Measurements from ENCODE around the gene PSORS1C1. TPM values are rescaled to one million over a fixed set of nuclear protein-coding genes. Genes with fewer than 3 reads are reported as not detected.

The PSORS1C1 gene
- total and polyA plus RNA-seq, 4 donors: 0.38 to 0.99 (median 0.40) TPM; not detected in 1

DNA sequence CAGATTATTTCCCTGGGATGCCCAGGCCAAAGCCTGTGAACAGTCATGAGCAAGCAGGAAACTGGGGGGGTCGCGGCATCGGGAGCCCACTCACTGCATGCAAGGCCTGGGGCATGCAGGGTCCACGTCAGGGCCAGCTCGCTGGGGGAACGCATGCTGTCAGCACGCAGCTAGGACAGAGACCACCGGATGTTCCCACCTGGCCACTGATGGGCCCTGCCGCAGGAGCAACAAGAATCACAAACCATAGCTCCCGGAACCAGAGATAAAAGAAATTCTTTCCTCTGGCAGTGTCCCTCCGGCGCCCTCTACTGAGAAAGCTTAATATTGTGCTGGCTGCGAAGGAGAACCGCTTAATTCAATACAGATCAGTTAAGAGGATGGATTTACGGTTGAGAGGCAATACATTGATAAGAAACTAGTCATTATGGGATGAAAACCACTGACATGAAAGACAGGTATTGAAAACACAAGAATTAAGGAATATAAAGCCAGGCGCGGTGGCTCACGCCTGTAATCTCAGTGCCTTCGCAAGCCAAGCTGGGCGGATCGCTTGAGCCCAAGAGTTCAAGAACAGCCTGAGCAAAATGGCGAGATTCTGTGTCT lies 34.8 kb upstream of the PSORS1C1 start:
- H3K9me3 ChIP-seq (ENCODE audit: control insufficient read depth, insufficient read depth, low read length): no peaks in the 10 kb centered on the region
- H3K4me3 ChIP-seq (ENCODE audit: low read depth, low read length): peak overlapping the region; percentile 22
- no peak overlapping the region for H3K27ac ChIP-seq (ENCODE audit: low read depth, low read length)
- peaks cover 6% of the 10 kb centered on the region for H3K4me1 ChIP-seq (ENCODE audit: control insufficient read depth, insufficient read depth, low read length)
- DNase-seq (ENCODE audit: low read depth in 4 of 6, low spot score in 6 of 6): peak in 3 of 6 donors; percentile 59 to 95 (median 92)
- 32% methylated on average over 19 of the region's 22 CpGs for WGBS (ENCODE audit: insufficient coverage)
- H3K36me3 ChIP-seq (ENCODE audit: control insufficient read depth, insufficient read depth, low read length): no peaks in the 10 kb centered on the region
- H3K27me3 ChIP-seq (ENCODE audit: control insufficient read depth, insufficient read depth, low read length): no peaks in the 10 kb centered on the region

DNA sequence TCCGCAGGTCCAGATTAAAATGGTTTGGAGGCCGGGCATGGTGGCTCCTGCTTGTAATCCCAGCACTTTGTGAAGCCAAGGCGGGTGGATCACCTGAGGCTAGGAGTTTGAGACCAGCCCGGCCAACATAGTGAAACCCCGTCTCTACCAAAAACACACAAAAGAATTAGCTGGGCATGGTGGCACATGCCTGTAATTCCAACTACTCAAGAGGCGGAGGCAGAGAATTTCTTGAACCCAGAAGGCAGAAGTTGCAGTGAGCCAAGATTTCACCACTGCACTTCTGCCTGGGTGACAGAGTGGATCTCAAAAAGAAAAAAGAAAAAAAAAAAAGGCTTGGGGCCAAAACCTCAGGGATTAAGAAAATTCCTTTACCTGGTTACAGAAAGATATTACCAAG lies 32.7 kb upstream of the PSORS1C1 start:
- 68% methylated on average over 5 of the region's 6 CpGs for WGBS (ENCODE audit: insufficient coverage)
- Histone ChIP-seq H3K9me3 (ENCODE audit: control insufficient read depth, insufficient read depth, low read length) (no peaks in the 10 kb centered on the region), H3K36me3 (ENCODE audit: control insufficient read depth, insufficient read depth, low read length) (no peaks in the 10 kb centered on the region), H3K4me1 (ENCODE audit: control insufficient read depth, insufficient read depth, low read length) (peaks cover 6% of the 10 kb centered on the region), H3K27me3 (ENCODE audit: control insufficient read depth, insufficient read depth, low read length) (no peaks in the 10 kb centered on the region), H3K27ac (ENCODE audit: low read depth, low read length) (no peak overlapping the region), H3K4me3 (ENCODE audit: low read depth, low read length) (no peak overlapping the region)
- DNase-seq (ENCODE audit: low read depth in 4 of 6, low spot score in 6 of 6): no peak

DNA sequence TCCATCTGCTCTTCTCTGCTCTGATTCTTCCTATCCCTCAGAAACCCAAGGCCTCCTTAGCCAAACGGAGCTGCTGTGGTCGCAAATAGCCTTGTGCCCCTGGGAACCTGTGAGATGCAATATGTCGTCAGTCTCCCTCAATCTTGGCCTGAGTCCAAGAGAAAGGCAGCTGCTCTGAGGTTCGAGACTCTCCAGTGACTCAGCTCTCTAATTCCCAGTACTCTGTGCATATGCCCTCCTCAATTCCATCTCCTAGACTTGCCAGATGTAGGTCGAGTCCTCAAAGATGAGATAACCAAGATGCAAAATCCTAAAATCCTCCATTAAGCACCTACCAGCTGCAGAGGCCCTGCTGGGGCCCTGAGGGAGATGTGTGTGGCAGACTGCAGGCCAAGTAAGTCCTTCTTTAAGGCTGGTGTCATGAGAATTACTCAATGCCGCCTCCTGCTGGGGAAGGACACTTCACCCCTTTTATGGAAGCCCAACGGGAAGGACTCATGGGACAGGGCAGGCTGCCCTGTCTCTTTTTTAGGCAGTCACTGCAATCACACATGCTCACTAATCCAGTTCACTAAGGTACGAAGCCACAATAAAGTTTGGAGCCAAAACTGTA lies 30.8 kb upstream of the PSORS1C1 start:
- H3K27ac ChIP-seq (ENCODE audit: low read depth, low read length): no peak overlapping the region
- 29% methylated on average over 5 of the region's 8 CpGs for WGBS (ENCODE audit: insufficient coverage)
- DNase-seq (ENCODE audit: low read depth in 4 of 6, low spot score in 6 of 6): no peak

DNA sequence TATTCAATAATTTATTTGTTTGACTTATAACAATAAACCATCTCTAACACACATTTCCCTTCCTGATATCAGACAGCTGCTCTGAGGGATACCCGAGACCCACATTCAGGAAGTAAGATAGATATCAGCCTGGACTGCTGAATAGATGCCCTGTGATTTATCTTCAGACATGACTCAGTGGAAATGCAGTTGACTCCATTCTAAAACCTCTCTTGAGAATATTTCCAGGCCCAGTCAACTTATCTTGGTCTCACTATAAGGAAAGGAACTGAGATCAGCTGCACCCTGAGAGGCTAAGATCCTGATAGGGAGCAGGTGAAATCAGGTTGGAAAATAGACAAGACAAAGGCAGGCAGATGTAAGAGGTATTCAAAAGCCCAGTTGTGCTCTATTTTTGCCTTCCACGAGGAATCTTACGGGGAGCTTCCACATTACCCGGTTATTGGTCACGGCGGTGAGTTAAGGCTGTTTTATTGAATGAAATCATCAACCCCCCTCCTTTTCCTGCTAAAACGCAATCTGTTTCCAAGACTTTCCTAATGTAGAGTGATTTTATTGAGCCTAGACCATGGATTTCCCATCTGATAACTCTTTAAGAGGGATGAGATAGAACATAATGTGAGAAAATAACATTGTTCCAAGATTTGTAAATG lies 27.7 kb upstream of the PSORS1C1 start:
- H3K4me1 ChIP-seq (ENCODE audit: control insufficient read depth, insufficient read depth, low read length): no peaks in the 10 kb centered on the region
- DNase-seq (ENCODE audit: low read depth in 4 of 6, low spot score in 6 of 6): no peak

More for the DNA sequence above, 30.8 kb upstream of the PSORS1C1 start:
- H3K9me3 ChIP-seq (ENCODE audit: control insufficient read depth, insufficient read depth, low read length): no peaks in the 10 kb centered on the region
- H3K4me3 ChIP-seq (ENCODE audit: low read depth, low read length): no peak overlapping the region
- no peaks in the 10 kb centered on the region for H3K36me3 ChIP-seq (ENCODE audit: control insufficient read depth, insufficient read depth, low read length)
- H3K4me1 ChIP-seq (ENCODE audit: control insufficient read depth, insufficient read depth, low read length): peaks cover 6% of the 10 kb centered on the region
- H3K27me3 ChIP-seq (ENCODE audit: control insufficient read depth, insufficient read depth, low read length): no peaks in the 10 kb centered on the region

DNA sequence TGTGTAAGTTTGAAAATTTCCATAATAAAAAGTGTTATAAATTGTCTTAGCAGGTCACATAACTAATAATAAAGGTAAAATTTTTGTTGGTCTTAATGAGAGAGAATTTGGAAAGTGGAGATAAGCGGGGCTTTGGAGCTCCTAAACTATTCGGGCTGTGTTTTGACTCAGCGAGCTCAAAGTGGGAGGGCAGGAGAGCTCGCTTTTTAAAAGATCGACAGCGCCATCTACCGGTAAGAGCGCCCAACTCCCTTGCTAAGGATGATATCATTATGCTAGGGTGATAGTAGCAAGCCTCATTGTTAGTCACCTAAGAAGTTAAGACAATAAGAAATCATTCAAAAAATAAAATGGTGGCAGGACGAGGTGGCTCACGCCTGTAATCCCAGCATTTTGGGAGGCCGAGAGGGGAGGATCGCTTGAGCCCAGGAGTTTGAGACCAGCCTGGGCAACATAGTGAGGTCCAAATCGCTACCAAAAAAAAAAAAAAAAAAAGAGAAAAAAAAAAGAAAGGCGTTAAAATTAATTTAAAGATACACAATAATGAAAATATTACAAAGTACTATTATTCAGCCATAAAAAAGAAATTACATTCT lies 27.0 kb upstream of the PSORS1C1 start:
- H3K27me3 ChIP-seq (ENCODE audit: control insufficient read depth, insufficient read depth, low read length): no peaks in the 10 kb centered on the region
- peak; percentile 79 to 97 (median 88) for DNase-seq (ENCODE audit: low read depth in 4 of 6, low spot score in 6 of 6)
- no peaks in the 10 kb centered on the region for H3K9me3 ChIP-seq (ENCODE audit: control insufficient read depth, insufficient read depth, low read length)
- 0% methylated on average over 8 of the region's 14 CpGs for WGBS (ENCODE audit: insufficient coverage)
- no peaks in the 10 kb centered on the region for H3K36me3 ChIP-seq (ENCODE audit: control insufficient read depth, insufficient read depth, low read length)
- H3K27ac ChIP-seq (ENCODE audit: low read depth, low read length): no peak overlapping the region
- no peaks in the 10 kb centered on the region for H3K4me1 ChIP-seq (ENCODE audit: control insufficient read depth, insufficient read depth, low read length)
- no peak overlapping the region for H3K4me3 ChIP-seq (ENCODE audit: low read depth, low read length)

More for the DNA sequence above, 27.7 kb upstream of the PSORS1C1 start:
- H3K27ac ChIP-seq (ENCODE audit: low read depth, low read length): no peak overlapping the region
- no peaks in the 10 kb centered on the region for H3K27me3 ChIP-seq (ENCODE audit: control insufficient read depth, insufficient read depth, low read length)
- no peaks in the 10 kb centered on the region for H3K36me3 ChIP-seq (ENCODE audit: control insufficient read depth, insufficient read depth, low read length)
- WGBS (ENCODE audit: insufficient coverage): 40% methylated on average over 1 of the region's 7 CpGs
- no peak overlapping the region for H3K4me3 ChIP-seq (ENCODE audit: low read depth, low read length)
- H3K9me3 ChIP-seq (ENCODE audit: control insufficient read depth, insufficient read depth, low read length): no peaks in the 10 kb centered on the region

DNA sequence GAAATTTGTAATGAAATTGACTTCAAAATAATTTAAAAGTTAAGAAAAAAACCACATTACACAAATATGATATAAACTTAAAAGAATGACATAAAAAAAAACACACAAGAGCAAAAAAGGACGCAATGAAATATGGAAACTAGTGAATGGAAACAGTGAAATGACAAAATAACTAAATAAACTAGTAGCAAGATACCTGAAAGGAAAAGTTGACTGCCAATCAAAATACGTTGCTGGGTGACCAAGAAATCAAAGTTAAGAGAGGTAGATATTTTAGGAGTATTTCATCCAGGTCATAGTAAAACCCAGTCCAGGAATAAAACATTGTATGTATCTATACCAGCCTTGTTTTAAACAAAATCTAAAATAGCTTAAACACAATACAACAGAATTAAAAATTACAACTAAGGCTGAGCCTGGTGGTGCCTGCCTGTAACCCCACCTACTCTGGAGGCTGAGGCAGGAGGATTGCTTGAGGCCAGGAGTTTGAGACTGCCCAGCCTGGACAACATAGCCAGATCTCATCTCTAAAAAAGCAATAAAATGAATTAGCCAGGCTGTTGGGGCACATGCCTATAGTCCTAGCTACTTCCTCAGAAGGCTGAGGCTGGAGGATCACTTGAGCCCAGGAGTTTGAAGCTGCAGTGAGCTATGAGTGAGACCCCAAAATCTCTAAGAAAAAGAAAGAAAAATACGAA lies 24.2 kb upstream of the PSORS1C1 start:
- WGBS (ENCODE audit: insufficient coverage): no CpG with 5 or more reads among the region's 3 CpGs
- Histone ChIP-seq H3K4me1 (ENCODE audit: control insufficient read depth, insufficient read depth, low read length) (peaks cover 8% of the 10 kb centered on the region), H3K27ac (ENCODE audit: low read depth, low read length) (no peak overlapping the region), H3K9me3 (ENCODE audit: control insufficient read depth, insufficient read depth, low read length) (no peaks in the 10 kb centered on the region), H3K27me3 (ENCODE audit: control insufficient read depth, insufficient read depth, low read length) (no peaks in the 10 kb centered on the region), H3K36me3 (ENCODE audit: control insufficient read depth, insufficient read depth, low read length) (no peaks in the 10 kb centered on the region), H3K4me3 (ENCODE audit: low read depth, low read length) (no peak overlapping the region)
- DNase-seq (ENCODE audit: low read depth in 4 of 6, low spot score in 6 of 6): no peak

DNA sequence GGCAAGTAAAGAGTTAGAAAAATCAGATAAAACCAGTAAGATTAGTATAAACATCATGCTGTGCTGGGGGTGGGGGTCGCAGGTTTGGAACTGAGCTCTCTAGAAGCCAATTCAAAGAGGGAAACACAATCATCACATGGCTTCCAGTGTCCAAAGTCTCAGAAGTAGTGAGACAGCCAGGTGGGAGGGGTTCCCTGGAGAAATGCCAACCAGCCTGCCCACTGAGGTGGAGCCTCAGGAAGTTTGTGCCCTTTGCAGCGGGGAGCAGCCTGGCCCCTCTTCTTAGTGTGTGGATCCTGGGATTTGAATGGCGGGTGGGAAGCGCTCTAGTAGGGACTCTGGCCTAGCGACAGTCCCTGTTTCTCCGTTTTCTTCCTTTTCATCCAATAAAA lies 23.6 kb upstream of the PSORS1C1 start:
- H3K4me1 ChIP-seq (ENCODE audit: control insufficient read depth, insufficient read depth, low read length): peaks cover 8% of the 10 kb centered on the region
- H3K4me3 ChIP-seq (ENCODE audit: low read depth, low read length): no peak overlapping the region
- no peaks in the 10 kb centered on the region for H3K36me3 ChIP-seq (ENCODE audit: control insufficient read depth, insufficient read depth, low read length)
- DNase-seq (ENCODE audit: low read depth in 4 of 6, low spot score in 6 of 6): no peak
- no peaks in the 10 kb centered on the region for H3K27me3 ChIP-seq (ENCODE audit: control insufficient read depth, insufficient read depth, low read length)
- H3K9me3 ChIP-seq (ENCODE audit: control insufficient read depth, insufficient read depth, low read length): no peaks in the 10 kb centered on the region
- WGBS (ENCODE audit: insufficient coverage): 40% methylated on average over 1 of the region's 6 CpGs
- no peak overlapping the region for H3K27ac ChIP-seq (ENCODE audit: low read depth, low read length)

DNA sequence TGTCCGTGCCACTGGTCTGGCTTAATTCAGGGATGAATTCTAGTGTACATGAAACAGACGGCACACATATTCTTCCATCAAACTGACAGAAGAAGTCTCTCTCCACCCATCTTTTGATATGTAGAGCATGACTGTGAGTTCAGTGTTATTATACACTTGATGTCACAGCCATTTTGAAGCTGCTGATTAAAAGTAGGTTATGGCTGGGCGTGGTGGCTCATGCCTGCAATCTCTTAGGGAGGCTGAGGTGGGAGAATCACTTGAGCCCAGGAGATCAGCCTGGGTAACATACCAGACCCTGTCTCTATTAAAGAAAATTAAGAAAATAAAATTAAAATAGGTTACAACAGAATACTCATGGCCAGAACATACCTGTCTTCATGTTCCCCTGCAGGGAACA lies 22.9 kb upstream of the PSORS1C1 start:
- H3K27ac ChIP-seq (ENCODE audit: low read depth, low read length): no peak overlapping the region
- H3K9me3 ChIP-seq (ENCODE audit: control insufficient read depth, insufficient read depth, low read length): no peaks in the 10 kb centered on the region
- no peaks in the 10 kb centered on the region for H3K36me3 ChIP-seq (ENCODE audit: control insufficient read depth, insufficient read depth, low read length)
- DNase-seq (ENCODE audit: low read depth in 4 of 6, low spot score in 6 of 6): no peak
- no CpG with 5 or more reads among the region's 3 CpGs for WGBS (ENCODE audit: insufficient coverage)
- H3K4me1 ChIP-seq (ENCODE audit: control insufficient read depth, insufficient read depth, low read length): peaks cover 8% of the 10 kb centered on the region
- no peak overlapping the region for H3K4me3 ChIP-seq (ENCODE audit: low read depth, low read length)
- no peaks in the 10 kb centered on the region for H3K27me3 ChIP-seq (ENCODE audit: control insufficient read depth, insufficient read depth, low read length)

DNA sequence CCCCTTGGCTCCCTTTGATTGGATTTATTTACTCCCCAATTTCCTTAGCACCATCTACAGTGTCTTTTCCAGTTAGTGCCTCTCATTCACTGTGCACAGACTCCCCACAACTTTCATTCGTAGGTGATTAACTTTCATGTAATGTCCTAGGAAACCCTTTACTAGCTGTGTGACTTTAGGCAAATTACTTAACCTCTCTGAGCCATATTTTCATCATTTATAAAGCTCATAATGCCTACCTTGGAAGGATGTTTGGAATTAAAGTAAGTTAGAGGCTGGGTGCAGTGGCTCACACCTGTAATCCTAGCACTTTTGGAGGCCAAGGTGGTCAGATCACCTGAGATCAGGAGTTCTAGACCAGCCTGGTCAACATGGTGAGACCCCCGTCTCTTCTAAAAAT lies 22.4 kb upstream of the PSORS1C1 start:
- no peaks in the 10 kb centered on the region for H3K9me3 ChIP-seq (ENCODE audit: control insufficient read depth, insufficient read depth, low read length)
- H3K36me3 ChIP-seq (ENCODE audit: control insufficient read depth, insufficient read depth, low read length): no peaks in the 10 kb centered on the region
- H3K4me1 ChIP-seq (ENCODE audit: control insufficient read depth, insufficient read depth, low read length): peaks cover 8% of the 10 kb centered on the region
- WGBS (ENCODE audit: insufficient coverage): no CpG with 5 or more reads among the region's 2 CpGs
- H3K27ac ChIP-seq (ENCODE audit: low read depth, low read length): no peak overlapping the region
- no peaks in the 10 kb centered on the region for H3K27me3 ChIP-seq (ENCODE audit: control insufficient read depth, insufficient read depth, low read length)
- no peak for DNase-seq (ENCODE audit: low read depth in 4 of 6, low spot score in 6 of 6)
- H3K4me3 ChIP-seq (ENCODE audit: low read depth, low read length): no peak overlapping the region

All from spinal cord (tissue), 10 donors.